Activated naive CD4-positive, alpha-beta T cell treated with anti-CD3 and anti-CD28 coated beads for 36 hours (primary cell): Measurements from ENCODE around the gene GALNS. TPM values are rescaled to one million over a fixed set of nuclear protein-coding genes. Genes with fewer than 3 reads are reported as not detected.
A peak's percentile ranks its signal among the peaks of the same experiment; 100 is the strongest.
"Not testable (repeated sequence)": the region's sequence is repeated elsewhere in the genome, so short reads cannot be mapped to it uniquely, and the experiment has no call there.

ENCODE experiments used
- CTCF ChIA-PET: fragments of 350-600 bp; sonication (Branson Sonifier 250); formaldehyde crosslinking; loops from one replicate; lab custom pipeline; 2021; ENCODE audit warnings: antibody characterized with exemption; lab: Charles Lee
- DNase-seq: peaks from one replicate; pipeline ENCODE4 v3.0.0-alpha.2; 2020
- H3K27ac Mint-ChIP-seq: one replicate; pipeline ENCODE4 v1.8.0; 2021; ENCODE audit warnings: mild to moderate bottlenecking, mixed read lengths
- H3K27me3 Mint-ChIP-seq: one replicate; pipeline ENCODE4 v1.8.0; 2021; ENCODE audit warnings: low read depth, mixed read lengths
- H3K36me3 Mint-ChIP-seq: one replicate; pipeline ENCODE4 v1.8.0; 2021; ENCODE audit warnings: low read depth, mixed read lengths
- H3K4me1 Mint-ChIP-seq: one replicate; pipeline ENCODE4 v1.8.0; 2021; ENCODE audit warnings: low read depth, mixed read lengths
- H3K4me3 Mint-ChIP-seq: one replicate; pipeline ENCODE4 v1.8.0; 2021; ENCODE audit warnings: mild to moderate bottlenecking, moderate library complexity, mixed read lengths
- H3K9me3 Mint-ChIP-seq: one replicate; pipeline ENCODE4 v1.8.0; 2021; ENCODE audit warnings: mixed read lengths
- intact Hi-C: fragments of 100-400 bp; cut with micrococcal nuclease; formaldehyde crosslinking; loops from one replicate; pipeline ENCODE4 v1.15.1; 2023
- total RNA-seq, 2 experiments: library from RNA; stranded (reverse); gene quantifications; one replicate each; pipeline ENCODE4 v1.2.3, GENCODE V29; 2021

Gene GALNS
- total RNA-seq, 2 experiments from 2014 or later, result 10.9 to 11.2 TPM

DNA sequence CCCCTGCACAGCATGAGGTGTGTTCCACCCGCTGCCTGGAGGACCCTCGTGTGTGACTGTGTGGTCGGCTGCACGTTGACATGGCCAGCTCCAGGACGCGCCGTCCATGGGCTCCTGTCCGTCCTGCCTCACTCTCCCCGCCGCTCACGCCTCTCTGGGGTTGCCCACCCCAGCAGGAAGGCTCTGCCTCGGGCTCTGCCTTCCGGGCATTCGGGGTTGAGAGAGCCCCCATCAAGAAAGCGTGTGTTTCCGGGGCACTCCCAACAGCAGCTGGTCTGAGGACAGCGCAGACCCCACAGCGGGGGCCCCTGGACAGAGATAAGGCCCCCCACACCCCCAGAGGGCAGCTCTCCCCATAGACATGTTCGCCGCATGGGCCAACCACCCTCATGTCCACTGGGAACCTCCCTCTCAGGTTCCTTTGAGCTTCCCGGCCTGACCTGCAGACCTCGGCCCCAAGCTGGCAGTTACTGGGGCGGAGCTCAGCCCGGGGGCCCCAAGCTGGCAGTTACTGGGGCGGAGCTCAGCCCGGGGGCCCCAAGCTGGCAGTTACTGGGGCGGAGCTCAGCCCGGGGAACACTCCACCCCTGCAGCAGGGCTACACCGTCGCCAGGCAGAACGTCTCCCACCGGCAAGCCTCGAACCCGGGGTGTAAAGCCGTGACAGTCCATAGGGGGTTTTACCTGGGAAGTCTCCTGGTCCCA lies 63.3 kb downstream of the GALNS start:
- no peaks in the 10 kb centered on the region for H3K9me3 Mint-ChIP-seq
- H3K27me3 Mint-ChIP-seq, result no peaks in the 10 kb centered on the region
- DNase-seq, result peak; percentile 53
- peak overlapping the region; percentile 30 for H3K27ac Mint-ChIP-seq
- peaks cover 49% of the 10 kb centered on the region for H3K4me1 Mint-ChIP-seq
- intact Hi-C loops, result no loop called here
- CTCF ChIA-PET, result interaction anchor here (1.1 to 4.3 kb wide), 5 partner anchors 9 to 59 kb away, joined by 3 to 24 read pairs (median 6); partner anchors contain the start of gene PIEZO1
- H3K4me3 Mint-ChIP-seq, result peak overlapping the region; percentile 58
- H3K36me3 Mint-ChIP-seq, result no peaks in the 10 kb centered on the region

DNA sequence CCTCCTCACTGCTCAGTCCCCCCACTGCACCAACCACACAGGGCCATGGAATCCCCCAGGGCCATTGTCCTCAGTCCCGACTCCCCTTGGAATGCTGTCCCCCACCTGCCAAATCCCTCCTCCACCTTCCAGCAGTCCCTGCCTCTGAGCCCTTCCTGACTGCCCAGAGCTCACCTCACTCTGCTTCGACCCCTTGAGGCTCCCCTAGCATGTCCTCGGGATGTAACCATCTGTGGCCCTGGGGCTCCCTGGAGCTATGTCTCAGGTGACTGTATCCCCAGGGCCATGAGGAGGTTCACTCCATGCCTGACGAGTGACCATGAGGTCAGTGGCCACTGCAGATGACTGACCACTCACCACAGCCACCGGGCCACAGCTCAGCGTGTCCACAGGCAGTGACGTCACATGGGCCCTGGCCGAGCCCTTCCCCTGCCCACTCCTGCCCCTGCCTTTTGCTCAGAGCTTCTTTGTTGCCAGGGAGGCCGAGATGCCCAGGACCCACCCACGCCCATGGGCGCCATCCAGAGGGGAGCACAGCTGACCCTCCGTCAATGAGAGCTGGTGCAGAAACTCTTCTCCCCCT lies 64.0 kb downstream of the GALNS start:
- H3K4me1 Mint-ChIP-seq, result peaks cover 49% of the 10 kb centered on the region
- H3K4me3 Mint-ChIP-seq, result peak overlapping the region; percentile 2

DNA sequence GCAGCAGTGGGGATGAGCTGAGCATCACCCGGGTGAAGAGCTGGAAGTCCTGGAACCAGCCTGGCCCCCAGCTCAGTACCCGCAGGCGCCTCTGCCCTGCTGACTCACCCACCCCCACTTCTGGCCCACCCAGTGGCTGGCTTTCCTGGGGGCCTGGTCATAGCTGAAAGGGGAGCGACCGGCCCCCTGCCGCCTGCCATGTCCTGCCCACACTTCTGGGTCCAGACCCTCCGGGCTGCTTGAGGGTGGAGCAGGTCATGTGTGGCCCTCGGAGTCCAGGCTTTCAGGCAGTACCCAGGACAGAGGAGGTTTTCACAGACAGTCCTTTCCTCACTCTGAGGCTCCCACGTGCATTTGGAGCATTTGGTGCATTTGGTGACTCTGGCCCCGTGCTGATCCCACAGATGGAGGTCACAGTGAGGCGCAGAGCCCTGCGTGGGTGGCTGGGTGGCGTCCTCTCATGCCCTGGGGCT lies 64.6 kb downstream of the GALNS start:
- intact Hi-C loops, result no loop called here
- CTCF ChIA-PET, result interaction anchor here (2.3 to 4.3 kb wide), 2 partner anchors 10 to 21 kb away, joined by 6 to 24 read pairs; no protein-coding TSS in a partner anchor
- Mint-ChIP-seq H3K4me3 (no peak overlapping the region), H3K27me3 (no peaks in the 10 kb centered on the region), H3K9me3 (no peaks in the 10 kb centered on the region), H3K4me1 (peaks cover 49% of the 10 kb centered on the region), H3K27ac (no peak overlapping the region), H3K36me3 (no peaks in the 10 kb centered on the region)
- DNase-seq, result no peak

More for the DNA sequence above, 64.0 kb downstream of the GALNS start:
- intact Hi-C loops, result no loop called here
- peak overlapping the region; percentile 30 for H3K27ac Mint-ChIP-seq
- H3K36me3 Mint-ChIP-seq, result no peaks in the 10 kb centered on the region
- no peaks in the 10 kb centered on the region for H3K27me3 Mint-ChIP-seq
- CTCF ChIA-PET, result interaction anchor here (1.1 to 4.3 kb wide), 4 partner anchors 11 to 58 kb away, joined by 3 to 24 read pairs (median 8); no protein-coding TSS in a partner anchor
- DNase-seq, result no peak
- H3K9me3 Mint-ChIP-seq, result no peaks in the 10 kb centered on the region

DNA sequence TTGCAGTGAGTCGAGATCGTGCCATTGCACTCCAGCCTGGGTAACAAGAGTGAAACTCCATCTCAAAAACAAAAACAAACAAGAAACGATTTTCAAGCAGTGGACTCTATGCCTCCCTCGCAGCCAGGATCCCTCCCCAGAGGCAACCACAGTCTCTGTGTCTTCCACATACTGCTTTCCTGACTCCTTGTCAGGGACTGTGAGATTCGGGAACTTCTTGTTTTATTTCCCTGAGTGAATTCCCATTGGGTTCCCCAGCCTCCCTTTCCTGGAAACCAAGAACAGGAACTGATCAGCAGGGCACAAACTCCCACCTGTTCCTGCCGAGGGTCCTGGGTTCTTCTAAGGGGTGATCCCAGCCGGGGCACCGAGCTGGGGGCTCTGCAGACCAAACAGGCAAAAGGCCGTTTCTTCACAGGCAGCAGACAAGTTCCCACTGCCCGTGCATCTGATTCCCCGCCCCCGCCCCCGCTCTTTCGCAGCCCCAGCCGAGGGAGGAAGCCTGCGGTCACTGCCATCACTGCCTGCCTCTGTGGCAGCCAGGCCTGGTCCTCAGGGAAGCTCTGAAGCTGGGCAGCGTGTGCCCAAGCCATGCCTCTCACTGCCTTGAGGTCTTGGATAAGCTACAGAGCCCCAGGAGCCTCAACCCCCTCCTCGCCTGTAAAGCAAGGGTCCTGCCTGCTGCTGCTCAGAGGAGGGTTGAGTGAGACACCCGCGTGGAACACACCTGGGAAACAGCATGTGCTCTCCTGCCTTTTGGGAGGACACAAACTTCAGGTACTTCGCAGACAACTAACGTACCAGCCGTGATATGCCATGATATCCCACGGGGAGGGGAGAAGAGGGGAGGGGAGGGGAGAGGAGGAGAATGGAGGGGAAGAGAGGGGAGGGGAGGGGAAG lies 66.2 kb downstream of the GALNS start:
- intact Hi-C loops, result loop anchor here (1.0 kb wide), 2 partner anchors 8 to 12 kb away; no protein-coding TSS in a partner anchor
- Mint-ChIP-seq H3K4me3 (peak overlapping the region; percentile 66), H3K4me1 (peaks cover 49% of the 10 kb centered on the region), H3K36me3 (no peaks in the 10 kb centered on the region), H3K27ac (peak overlapping the region; percentile 79), H3K27me3 (no peaks in the 10 kb centered on the region), H3K9me3 (no peaks in the 10 kb centered on the region)
- CTCF ChIA-PET, result interaction anchor here (1.3 kb wide), 1 partner anchor 10 kb away, joined by 4 read pairs; no protein-coding TSS in a partner anchor
- DNase-seq, result peak; percentile 80

- DNase-seq, result no peak
- no peaks in the 10 kb centered on the region for H3K9me3 Mint-ChIP-seq
- H3K27me3 Mint-ChIP-seq, result no peaks in the 10 kb centered on the region
- peaks cover 43% of the 10 kb centered on the region for H3K4me1 Mint-ChIP-seq
- H3K36me3 Mint-ChIP-seq, result no peaks in the 10 kb centered on the region
- no peak overlapping the region for H3K27ac Mint-ChIP-seq
- CTCF ChIA-PET, result interaction anchor here (1.3 kb wide), 1 partner anchor 9 kb away, joined by 4 read pairs; no protein-coding TSS in a partner anchor
- intact Hi-C loops, result loop anchor here (10.0 kb wide), 2 partner anchors 215 to 305 kb away; partner anchors contain the start of genes ACSF3 and ZC3H18
- H3K4me3 Mint-ChIP-seq, result no peak overlapping the region
These were observed 67.2 kb downstream of the GALNS start for GRCh38 chr16:88789594-88789993.

- H3K36me3 Mint-ChIP-seq, H3K27me3 Mint-ChIP-seq, H3K27ac Mint-ChIP-seq, DNase-seq, H3K4me3 Mint-ChIP-seq, H3K9me3 Mint-ChIP-seq: not testable (repeated sequence)
- peaks cover 40% of the 10 kb centered on the region for H3K4me1 Mint-ChIP-seq
- intact Hi-C loops, result loop anchor here (10.0 kb wide), 2 partner anchors 214 to 306 kb away; partner anchors contain the start of genes ACSF3 and ZC3H18
- CTCF ChIA-PET, result interaction anchor here (4.9 kb wide), 1 partner anchor 52 kb away, joined by 28 read pairs; no protein-coding TSS in a partner anchor
These were observed 68.0 kb downstream of the GALNS start for GRCh38 chr16:88788749-88789148.

DNA sequence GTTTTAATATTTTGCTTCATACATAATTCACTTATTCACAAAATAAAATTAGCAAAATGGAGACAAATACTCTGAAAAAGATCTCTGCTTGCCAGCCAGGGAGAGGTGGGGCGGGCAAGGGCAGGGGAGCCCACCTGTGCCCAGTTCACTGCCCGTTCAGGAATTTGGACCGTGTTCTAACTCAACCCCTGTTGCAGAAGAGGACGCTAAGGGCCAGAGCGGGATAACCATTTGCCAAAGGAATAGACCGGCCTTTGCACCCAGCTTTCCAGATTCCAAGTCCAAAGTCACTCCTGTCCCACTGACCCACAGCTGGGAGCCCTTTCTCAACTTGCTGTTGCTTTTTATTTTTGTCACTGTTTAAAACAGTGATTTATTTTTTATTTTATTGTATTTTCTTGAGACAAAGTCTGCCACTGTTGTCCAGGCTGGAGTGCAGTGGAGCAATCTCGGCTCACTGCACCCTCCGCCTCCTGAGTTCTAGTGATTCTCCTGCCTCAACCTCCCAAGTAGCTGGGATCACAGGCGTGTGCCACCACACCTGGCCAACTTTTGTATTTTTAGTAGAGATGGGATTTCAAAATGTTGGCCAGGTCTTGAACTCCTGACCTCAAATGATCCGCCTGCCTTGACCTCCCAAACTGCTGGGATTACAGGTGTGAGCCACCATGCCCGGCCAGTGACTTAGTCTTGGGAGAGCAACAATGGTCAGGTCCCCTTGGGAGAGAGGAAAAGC lies 69.0 kb downstream of the GALNS start:
- DNase-seq, result no peak
- H3K9me3 Mint-ChIP-seq, result no peaks in the 10 kb centered on the region
- intact Hi-C loops, result loop anchor here (10.0 kb wide), 2 partner anchors 213 to 307 kb away; partner anchors contain the start of genes ACSF3 and ZC3H18
- H3K4me1 Mint-ChIP-seq, result peaks cover 39% of the 10 kb centered on the region
- no peak overlapping the region for H3K27ac Mint-ChIP-seq
- no peaks in the 10 kb centered on the region for H3K36me3 Mint-ChIP-seq
- H3K4me3 Mint-ChIP-seq, result no peak overlapping the region
- CTCF ChIA-PET, result interaction anchor here (0.6 to 4.9 kb wide), 7 partner anchors 8 to 337 kb away, joined by 3 to 28 read pairs (median 5); no protein-coding TSS in a partner anchor
- H3K27me3 Mint-ChIP-seq, result no peaks in the 10 kb centered on the region

GRCh38 chr16:88785106-88785924 lies 71.4 kb downstream of the GALNS start, which contains the start of gene PIEZO1:
TSS of gene PIEZO1 (minus strand) at chr16:88785220. CDS start at chr16:88784964, 256 bp downstream.
- H3K27me3 Mint-ChIP-seq, result no peaks in the 10 kb centered on the region
- H3K36me3 Mint-ChIP-seq, result no peaks in the 10 kb centered on the region
- peaks cover 42% of the 10 kb centered on the region for H3K4me1 Mint-ChIP-seq
- CTCF ChIA-PET, result interaction anchor here (1.1 to 4.9 kb wide), 5 partner anchors 8 to 48 kb away, joined by 3 to 28 read pairs (median 4); no protein-coding TSS in a partner anchor
- intact Hi-C loops, result loop anchor here (1.0 to 10.0 kb wide), 3 partner anchors 48 to 309 kb away; partner anchors contain the start of genes ACSF3 and ZC3H18
- H3K27ac Mint-ChIP-seq, result peak within 1 kb of the TSS; percentile 78
- H3K9me3 Mint-ChIP-seq, result no peaks in the 10 kb centered on the region
- DNase-seq, result peak; percentile 77
- peak within 1 kb of the TSS; percentile 65 for H3K4me3 Mint-ChIP-seq

DNA sequence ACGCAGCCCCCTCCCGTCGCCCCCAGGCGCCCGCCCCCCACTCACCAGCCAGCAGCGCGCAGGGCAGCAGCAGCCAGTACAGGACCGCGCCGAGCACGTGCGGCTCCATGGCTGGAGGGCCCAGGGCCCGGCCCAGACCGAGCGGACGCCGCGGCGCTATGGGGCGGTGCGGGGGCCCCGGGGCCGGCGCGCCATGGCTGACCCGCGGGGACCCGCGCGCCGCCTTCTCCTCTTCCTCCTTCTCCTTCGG lies 72.0 kb downstream of the GALNS start:
- CTCF ChIA-PET, result interaction anchor here (1.0 to 4.9 kb wide), 6 partner anchors 9 to 196 kb away, joined by 4 to 35 read pairs (median 4); no protein-coding TSS in a partner anchor
- Mint-ChIP-seq H3K27me3 (no peaks in the 10 kb centered on the region), H3K4me3 (no peak overlapping the region), H3K27ac (no peak overlapping the region), H3K4me1 (peaks cover 42% of the 10 kb centered on the region), H3K9me3 (no peaks in the 10 kb centered on the region), H3K36me3 (no peaks in the 10 kb centered on the region)
- intact Hi-C loops, result loop anchor here (1.0 to 10.0 kb wide), 3 partner anchors 47 to 310 kb away; partner anchors contain the start of genes ACSF3 and ZC3H18
- no peak for DNase-seq

- no peaks in the 10 kb centered on the region for H3K9me3 Mint-ChIP-seq
- peak; percentile 60 for DNase-seq
- CTCF ChIA-PET, result interaction anchor here (0.8 to 4.9 kb wide), 9 partner anchors 9 to 195 kb away, joined by 3 to 35 read pairs (median 5); no protein-coding TSS in a partner anchor
These were observed 72.5 kb downstream of the GALNS start for GRCh38 chr16:88784074-88784855.

More at GRCh38 chr16:88784074-88784855, 72.5 kb downstream of the GALNS start:
- intact Hi-C loops, result loop anchor here (10.0 kb wide), 2 partner anchors 209 to 311 kb away; partner anchors contain the start of genes ACSF3 and ZC3H18
- no peaks in the 10 kb centered on the region for H3K36me3 Mint-ChIP-seq
- no peaks in the 10 kb centered on the region for H3K27me3 Mint-ChIP-seq
- peaks cover 41% of the 10 kb centered on the region for H3K4me1 Mint-ChIP-seq
- H3K4me3 Mint-ChIP-seq, result peak overlapping the region; percentile 65
- H3K27ac Mint-ChIP-seq, result peak overlapping the region; percentile 95
